ENCODE data around the gene NKX2-2.

DNA sequence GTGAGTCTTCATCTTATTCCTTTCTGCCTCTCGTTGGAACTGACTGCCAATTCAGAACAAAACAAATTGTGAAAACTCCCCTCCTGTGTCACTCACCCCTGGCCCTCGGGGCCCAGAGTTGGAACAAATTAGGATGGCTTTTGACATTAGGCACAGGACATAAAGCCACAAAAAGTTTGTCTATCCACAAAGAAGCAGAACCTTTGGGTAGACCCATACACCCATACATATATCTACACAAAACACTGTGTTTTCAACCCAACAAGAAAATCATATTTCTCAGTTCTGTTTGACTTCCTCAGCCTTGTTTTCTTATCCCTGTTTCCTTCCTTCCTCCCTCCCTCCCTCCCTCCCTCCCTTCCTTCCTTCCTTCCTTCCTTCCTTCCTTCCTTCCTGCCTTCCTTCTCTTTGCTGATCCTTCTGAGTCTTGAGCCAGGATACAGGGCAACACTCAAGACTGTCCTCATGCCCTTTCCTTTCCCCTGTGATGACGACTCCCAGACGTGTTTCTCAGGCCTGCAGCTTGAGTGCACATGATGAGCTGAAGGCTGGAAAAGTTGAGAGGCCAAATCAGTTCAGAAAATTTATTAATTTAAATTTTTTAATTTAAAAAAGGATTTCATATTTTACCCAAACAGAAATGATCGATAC, 41.7 kb upstream of the NKX2-2 start:
- TF ChIP-seq POLR2A (IDR thresholded peaks at IDR 0.05; ENCODE audit: low read depth, low read length) (no peak), TAF1 (IDR thresholded peaks at IDR 0.05; ENCODE audit: borderline replicate concordance, low read depth, low read length) (no peak), POLR2AphosphoS5 (IDR thresholded peaks at IDR 0.05; ENCODE audit: low read depth, low read length) (no peak)

Measured in GM12892 (cell line).